RWPE2 (cell line): ENCODE results near the gene GDF9.

Experiments used
- ATAC-seq: fragments of 200-7000 bp; cut with Tn5 transposase; 3 replicates; pipeline ENCODE4 v1.9.1; 2021; ENCODE audit warnings: low read depth
- DNase-seq: peaks from one replicate; pipeline ENCODE4 v3.0.0-alpha.2; 2020; ENCODE audit warnings: low spot score
- H3K27ac ChIP-seq: fragments of 450-650 bp; 2 replicates; pipeline ENCODE4 v1.5.1; 2017; ENCODE audit warnings: mild to moderate bottlenecking; ENCODE audit not compliant: poor library complexity, severe bottlenecking
- H3K27me3 ChIP-seq: fragments of 250-450 bp; sonication (Bioruptor Pico); 2 replicates; pipeline ENCODE4 v1.5.1; 2021; ENCODE audit warnings: mild to moderate bottlenecking, moderate library complexity; ENCODE audit not compliant: insufficient read depth, poor library complexity, severe bottlenecking
- H3K36me3 ChIP-seq: fragments of 250-450 bp; sonication (Bioruptor Pico); 2 replicates; pipeline ENCODE4 v1.5.1; 2020; ENCODE audit warnings: low read depth, mild to moderate bottlenecking, moderate library complexity
- H3K4me1 ChIP-seq: fragments of 250-450 bp; sonication (Bioruptor Pico); 2 replicates; pipeline ENCODE4 v1.5.1; 2021; ENCODE audit warnings: mild to moderate bottlenecking, moderate library complexity; ENCODE audit not compliant: insufficient read depth, poor library complexity, severe bottlenecking
- H3K4me3 ChIP-seq: fragments of 250-450 bp; sonication (Bioruptor Pico); 2 replicates; pipeline ENCODE4 v1.5.1; 2021; ENCODE audit warnings: mild to moderate bottlenecking, moderate library complexity; ENCODE audit not compliant: severe bottlenecking
- H3K9me3 ChIP-seq: fragments of 250-450 bp; sonication (Bioruptor Pico); 2 replicates; pipeline ENCODE4 v1.5.1; 2021; ENCODE audit warnings: mild to moderate bottlenecking, moderate library complexity; ENCODE audit not compliant: severe bottlenecking
- CTCF ChIP-seq: fragments of 450-650 bp; IDR thresholded peaks from one replicate; pipeline ENCODE4 v1.5.1; 2017; ENCODE audit warnings: mild to moderate bottlenecking, moderate library complexity; ENCODE audit not compliant: poor library complexity, severe bottlenecking

The GDF9 gene, protein sequence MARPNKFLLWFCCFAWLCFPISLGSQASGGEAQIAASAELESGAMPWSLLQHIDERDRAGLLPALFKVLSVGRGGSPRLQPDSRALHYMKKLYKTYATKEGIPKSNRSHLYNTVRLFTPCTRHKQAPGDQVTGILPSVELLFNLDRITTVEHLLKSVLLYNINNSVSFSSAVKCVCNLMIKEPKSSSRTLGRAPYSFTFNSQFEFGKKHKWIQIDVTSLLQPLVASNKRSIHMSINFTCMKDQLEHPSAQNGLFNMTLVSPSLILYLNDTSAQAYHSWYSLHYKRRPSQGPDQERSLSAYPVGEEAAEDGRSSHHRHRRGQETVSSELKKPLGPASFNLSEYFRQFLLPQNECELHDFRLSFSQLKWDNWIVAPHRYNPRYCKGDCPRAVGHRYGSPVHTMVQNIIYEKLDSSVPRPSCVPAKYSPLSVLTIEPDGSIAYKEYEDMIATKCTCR

DNA sequence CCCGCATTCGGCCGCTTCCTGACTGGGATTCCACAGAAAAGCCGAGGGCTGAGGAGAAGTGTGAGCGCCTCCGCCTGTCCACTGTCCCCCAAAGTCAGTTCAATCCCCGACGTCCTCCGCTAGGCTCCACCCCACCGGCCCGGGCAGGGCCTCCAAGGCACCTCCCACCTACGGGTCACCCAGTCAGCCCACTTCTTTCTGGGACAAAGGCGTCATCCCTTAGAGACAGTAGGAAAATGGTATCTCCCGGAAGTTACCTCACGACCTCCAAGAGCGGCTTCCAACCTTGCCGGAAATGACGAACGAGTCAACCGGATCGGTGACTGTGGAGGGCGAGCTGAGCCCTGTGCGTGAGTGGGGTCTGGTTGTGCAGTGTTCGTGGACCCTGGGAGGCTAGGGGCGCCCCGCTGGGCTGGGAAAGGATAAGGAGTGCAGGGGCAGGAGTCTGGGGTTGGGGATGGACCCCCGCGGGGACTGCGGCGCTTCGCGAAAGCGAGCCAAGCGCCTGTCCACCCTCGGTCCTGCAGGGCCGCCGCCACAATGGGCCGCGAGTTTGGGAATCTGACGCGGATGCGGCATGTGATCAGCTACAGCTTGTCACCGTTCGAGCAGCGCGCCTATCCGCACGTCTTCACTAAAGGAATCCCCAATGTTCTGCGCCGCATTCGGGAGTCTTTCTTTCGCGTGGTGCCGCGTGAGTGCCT, at the start of gene GDF9, which contains the start of gene UQCRQ:
GDF9 (minus strand) TSS at position 128 of the 704 bp plus-strand sequence. CDS start 1,936 bp downstream, outside the sequence.
UQCRQ (plus strand) TSS at position 301 of the 704 bp plus-strand sequence; CDS start at position 541, 240 bp downstream.
- ATAC-seq, result peak; percentile 97
- Histone ChIP-seq H3K9me3 (no peaks in the 10 kb centered on the region), H3K36me3 (peaks cover 41% of the 10 kb centered on the region), H3K4me3 (peak within 1 kb of the TSS; percentile 70), H3K4me1 (peaks cover 3% of the 10 kb centered on the region), H3K27ac (peak within 1 kb of the TSS; percentile 19), H3K27me3 (no peaks in the 10 kb centered on the region)
- DNase-seq, result peak; percentile 99
- TF ChIP-seq CTCF, result peak; percentile 65

DNA sequence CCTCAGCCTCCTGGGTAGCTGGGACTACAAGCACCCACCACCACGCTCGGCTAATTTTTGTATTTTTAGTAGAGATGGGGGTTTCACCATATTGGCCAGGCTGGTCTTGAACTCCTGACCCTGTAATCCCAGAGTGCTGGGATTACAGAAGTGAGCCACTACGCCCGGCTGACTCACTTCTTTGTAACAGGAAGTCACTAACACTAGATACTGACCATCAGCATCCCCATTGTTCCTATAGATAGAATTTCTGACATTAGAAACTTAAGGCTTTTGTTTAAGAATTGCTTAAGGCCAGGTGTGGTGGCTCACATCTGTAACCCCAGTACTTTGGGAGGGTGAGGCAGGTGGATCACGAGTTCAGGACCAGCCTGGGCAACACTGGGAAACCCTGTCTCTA, 49.4 kb upstream of the GDF9 start:
- H3K9me3 ChIP-seq, result no peaks in the 10 kb centered on the region
- no peak overlapping the region for H3K4me3 ChIP-seq
- peaks cover 9% of the 10 kb centered on the region for H3K4me1 ChIP-seq
- H3K36me3 ChIP-seq, result peaks cover 85% of the 10 kb centered on the region
- H3K27ac ChIP-seq, result peak overlapping the region; percentile 39
- no peaks in the 10 kb centered on the region for H3K27me3 ChIP-seq
- TF ChIP-seq CTCF, result no peak
- ATAC-seq (no peak), DNase-seq (no peak)

- no peaks in the 10 kb centered on the region for H3K27me3 ChIP-seq
Observed at GRCh38 chr5:132909702-132910101, 43.4 kb upstream of the GDF9 start.

DNA sequence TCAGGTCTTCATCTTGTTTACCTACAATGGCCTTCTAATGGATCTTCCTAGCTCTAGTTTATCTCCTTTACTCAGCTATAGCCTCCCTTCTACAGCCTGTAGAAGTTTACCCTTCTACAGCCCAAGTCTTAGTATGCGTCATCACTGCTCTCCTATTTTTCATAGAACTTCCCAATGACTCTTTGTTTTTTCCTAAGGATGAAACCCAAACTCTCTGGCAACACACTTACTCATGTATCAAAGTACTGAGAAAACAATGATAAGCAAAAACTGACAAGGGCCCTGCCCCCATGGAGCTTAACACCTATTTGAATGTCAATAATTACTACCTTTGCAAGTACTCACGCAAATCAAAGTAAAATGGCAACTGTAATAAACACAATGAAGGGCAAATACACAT, 40.9 kb upstream of the GDF9 start:
- no peak; the same call in 2 of the 3 replicates for ATAC-seq
- Histone ChIP-seq H3K9me3 (no peaks in the 10 kb centered on the region), H3K27me3 (no peaks in the 10 kb centered on the region), H3K4me1 (no peaks in the 10 kb centered on the region), H3K27ac (no peak overlapping the region), H3K36me3 (peaks cover 69% of the 10 kb centered on the region), H3K4me3 (no peak overlapping the region)
- no peak for DNase-seq
- TF ChIP-seq CTCF, result no peak

More at GRCh38 chr5:132909702-132910101, 43.4 kb upstream of the GDF9 start:
- Histone ChIP-seq H3K4me3 (no peak overlapping the region), H3K4me1 (no peaks in the 10 kb centered on the region), H3K9me3 (no peaks in the 10 kb centered on the region), H3K27ac (no peak overlapping the region), H3K36me3 (peaks cover 70% of the 10 kb centered on the region)
- DNase-seq (no peak), ATAC-seq (no peak)
- TF ChIP-seq CTCF, result no peak
